HFFc6 (cell line): Measurements from ENCODE around the gene SEMA3A. TPM values are rescaled to one million over a fixed set of nuclear protein-coding genes. Genes with fewer than 3 reads are reported as not detected.

Experiments used
- DNase-seq: peaks from one replicate; pipeline ENCODE4 v3.0.0-alpha.2; 2018
- H3K27ac Mint-ChIP-seq: 2 replicates; pipeline ENCODE4 v1.8.0; 2020; ENCODE audit warnings: mild to moderate bottlenecking, mixed read lengths
- H3K27me3 Mint-ChIP-seq: 2 replicates; pipeline ENCODE4 v1.8.0; 2021; ENCODE audit warnings: mild to moderate bottlenecking, moderate library complexity, mixed read lengths; ENCODE audit not compliant: insufficient read depth
- H3K36me3 Mint-ChIP-seq: 2 replicates; pipeline ENCODE4 v1.8.0; 2021; ENCODE audit warnings: low read depth, mixed read lengths
- H3K4me1 Mint-ChIP-seq: 2 replicates; pipeline ENCODE4 v1.8.0; 2020; ENCODE audit warnings: low read depth, mixed read lengths
- H3K4me3 Mint-ChIP-seq: 2 replicates; pipeline ENCODE4 v1.8.0; 2020; ENCODE audit warnings: mild to moderate bottlenecking, moderate library complexity, mixed read lengths
- H3K9me3 Mint-ChIP-seq: 2 replicates; pipeline ENCODE4 v1.8.0; 2020; ENCODE audit warnings: mild to moderate bottlenecking, mixed read lengths
- total RNA-seq, 6 experiments: library from RNA; stranded (reverse); fragmentation: NEBNext Ultra II Directional; extraction: Animal tissue kit (Norgen Biotek cat#: 25700); gene quantifications; 2 replicates in 1 of 6; 3 replicates in 5 of 6; pipeline ENCODE4 v1.2.3, GENCODE V29; 2021
- TF ChIP-seq, protein P1 (sequence below): fragments of 200-600 bp; sonication (generic); IDR thresholded peaks from 2 replicates; pipeline ENCODE4 v1.5.0; 2021; ENCODE audit warnings: antibody characterized with exemption, mild to moderate bottlenecking

The SEMA3A gene
- total RNA-seq, 6 experiments from 2014 or later = 56.9 to 86.2 (median 74.4) TPM

DNA sequence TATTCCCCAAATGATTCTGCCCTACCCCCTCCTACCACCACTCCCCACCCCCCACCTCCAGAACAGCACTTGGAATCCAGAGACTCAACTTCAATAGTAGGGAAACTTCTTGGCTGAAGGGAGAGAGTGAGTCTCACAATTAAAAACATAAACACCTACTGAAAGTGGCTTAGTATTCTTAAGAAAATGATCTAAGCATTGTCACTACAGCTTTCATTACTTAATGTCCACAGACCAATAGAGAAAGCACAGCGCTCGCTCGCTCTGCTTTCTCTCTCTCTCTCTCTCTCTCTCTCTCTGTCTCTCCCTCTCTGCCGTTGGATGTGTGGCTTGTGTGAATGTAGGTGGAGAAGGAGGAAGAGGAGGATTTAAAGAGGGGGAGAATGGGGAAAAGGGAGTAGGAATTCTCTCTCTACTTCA lies 1.5 kb upstream of the SEMA3A start:
- H3K27me3 Mint-ChIP-seq = peaks cover 2% of the 10 kb centered on the region; the same call in 1 of the 2 replicates
- peaks cover 53% of the 10 kb centered on the region for H3K4me1 Mint-ChIP-seq
- DNase-seq = peak; percentile 53
- TF ChIP-seq, protein P1, sequence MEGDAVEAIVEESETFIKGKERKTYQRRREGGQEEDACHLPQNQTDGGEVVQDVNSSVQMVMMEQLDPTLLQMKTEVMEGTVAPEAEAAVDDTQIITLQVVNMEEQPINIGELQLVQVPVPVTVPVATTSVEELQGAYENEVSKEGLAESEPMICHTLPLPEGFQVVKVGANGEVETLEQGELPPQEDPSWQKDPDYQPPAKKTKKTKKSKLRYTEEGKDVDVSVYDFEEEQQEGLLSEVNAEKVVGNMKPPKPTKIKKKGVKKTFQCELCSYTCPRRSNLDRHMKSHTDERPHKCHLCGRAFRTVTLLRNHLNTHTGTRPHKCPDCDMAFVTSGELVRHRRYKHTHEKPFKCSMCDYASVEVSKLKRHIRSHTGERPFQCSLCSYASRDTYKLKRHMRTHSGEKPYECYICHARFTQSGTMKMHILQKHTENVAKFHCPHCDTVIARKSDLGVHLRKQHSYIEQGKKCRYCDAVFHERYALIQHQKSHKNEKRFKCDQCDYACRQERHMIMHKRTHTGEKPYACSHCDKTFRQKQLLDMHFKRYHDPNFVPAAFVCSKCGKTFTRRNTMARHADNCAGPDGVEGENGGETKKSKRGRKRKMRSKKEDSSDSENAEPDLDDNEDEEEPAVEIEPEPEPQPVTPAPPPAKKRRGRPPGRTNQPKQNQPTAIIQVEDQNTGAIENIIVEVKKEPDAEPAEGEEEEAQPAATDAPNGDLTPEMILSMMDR = no peak
- peaks cover 5% of the 10 kb centered on the region; the same call in 1 of the 2 replicates for H3K36me3 Mint-ChIP-seq
- no peaks in the 10 kb centered on the region for H3K9me3 Mint-ChIP-seq
- H3K4me3 Mint-ChIP-seq = peak overlapping the region; percentile 97
- H3K27ac Mint-ChIP-seq = peak overlapping the region; percentile 88

DNA sequence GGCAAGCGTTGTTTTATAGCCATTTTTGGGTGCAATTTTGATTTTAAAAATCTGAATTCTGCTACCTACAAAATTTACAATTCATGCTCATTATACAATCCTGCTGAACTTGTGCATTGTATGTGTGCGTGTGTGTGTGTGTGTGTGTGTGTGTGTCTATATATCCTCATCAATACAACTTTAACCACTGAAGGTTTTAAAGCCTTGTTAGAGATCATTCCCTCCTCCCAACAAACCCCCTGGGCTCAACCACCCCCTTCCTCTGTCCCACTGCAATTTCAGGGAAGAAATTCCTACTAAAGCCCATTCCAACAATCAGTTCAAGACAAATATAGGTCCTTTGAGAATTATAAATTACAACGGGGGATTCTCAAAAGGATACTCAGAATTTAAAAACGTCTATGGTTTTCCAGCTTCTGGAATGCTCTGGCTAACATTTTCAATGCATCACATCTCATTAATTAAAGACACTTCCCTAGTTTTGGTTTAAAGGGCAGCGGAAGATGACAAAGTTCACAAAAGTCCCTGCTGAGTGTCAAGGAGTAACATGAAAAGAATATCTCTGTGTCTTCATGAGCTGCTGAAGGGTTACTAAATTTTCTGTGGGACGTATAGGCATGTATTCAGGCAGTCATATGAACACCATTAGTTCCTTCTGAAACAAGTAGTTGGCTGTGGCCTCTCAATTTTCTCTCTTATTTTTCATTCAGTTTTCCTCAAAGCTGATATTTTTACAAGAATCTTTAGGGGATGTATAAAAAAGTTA lies 889 bp upstream of the SEMA3A start:
- H3K27ac Mint-ChIP-seq = peak overlapping the region; percentile 88
- H3K36me3 Mint-ChIP-seq = peaks cover 5% of the 10 kb centered on the region; the same call in 1 of the 2 replicates
- no peak for DNase-seq
- TF ChIP-seq, protein P1 = no peak
- H3K9me3 Mint-ChIP-seq = no peaks in the 10 kb centered on the region
- peaks cover 53% of the 10 kb centered on the region for H3K4me1 Mint-ChIP-seq
- peaks cover 2% of the 10 kb centered on the region; the same call in 1 of the 2 replicates for H3K27me3 Mint-ChIP-seq
- H3K4me3 Mint-ChIP-seq = peak overlapping the region; percentile 97

DNA sequence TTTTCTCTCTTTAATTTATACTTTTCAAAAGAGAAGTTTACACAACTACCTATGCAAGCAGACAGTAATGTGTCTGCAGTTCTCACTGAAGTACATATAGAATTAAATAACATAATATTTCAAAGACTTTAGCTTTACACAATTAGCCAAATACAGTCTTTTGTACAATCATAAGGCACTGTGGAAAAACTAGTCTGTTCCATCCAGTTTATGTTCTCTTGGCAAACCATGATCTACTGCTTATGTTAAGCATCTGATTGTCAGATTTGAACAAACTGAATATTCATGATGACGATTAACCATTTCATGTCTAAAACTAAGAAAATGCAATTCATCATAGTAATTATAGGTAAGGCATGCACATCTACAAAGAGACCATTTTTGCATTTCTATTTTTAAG lies 842 bp downstream of the SEMA3A start:
- no peak for DNase-seq
- Mint-ChIP-seq H3K4me1 (peaks cover 48% of the 10 kb centered on the region), H3K27ac (peak overlapping the region; percentile 88; the same call in 1 of the 2 replicates), H3K36me3 (peaks cover 5% of the 10 kb centered on the region; the same call in 1 of the 2 replicates), H3K9me3 (no peaks in the 10 kb centered on the region), H3K4me3 (peak overlapping the region; percentile 97), H3K27me3 (peaks cover 2% of the 10 kb centered on the region; the same call in 1 of the 2 replicates)
- TF ChIP-seq, protein P1 = no peak

DNA sequence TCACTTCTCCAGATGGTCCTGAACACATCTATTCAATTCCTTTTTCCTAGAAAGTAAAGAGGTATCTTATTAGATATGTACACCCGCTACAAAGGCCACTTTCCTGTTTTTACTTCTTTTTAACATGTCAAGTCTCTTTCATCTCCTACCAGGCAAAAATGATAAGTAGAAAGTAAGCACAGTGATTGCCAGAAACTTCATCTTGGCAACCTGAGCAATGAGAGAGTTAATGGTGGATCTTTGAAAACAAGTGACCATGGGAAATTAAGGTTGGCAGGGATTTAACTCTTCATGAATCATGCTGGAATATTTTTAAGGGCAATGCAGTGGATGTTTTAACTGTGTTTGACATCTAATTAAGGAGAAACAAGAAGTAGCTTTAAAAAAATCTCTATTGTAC lies 2.7 kb downstream of the SEMA3A start:
- no peaks in the 10 kb centered on the region for H3K9me3 Mint-ChIP-seq
- H3K4me3 Mint-ChIP-seq = peak overlapping the region; percentile 97
- H3K27me3 Mint-ChIP-seq = peaks cover 2% of the 10 kb centered on the region; the same call in 1 of the 2 replicates
- no peak for DNase-seq
- peak overlapping the region; percentile 45 for H3K27ac Mint-ChIP-seq
- peaks cover 7% of the 10 kb centered on the region; the same call in 1 of the 2 replicates for H3K36me3 Mint-ChIP-seq
- TF ChIP-seq, protein P1 = no peak
- peaks cover 67% of the 10 kb centered on the region for H3K4me1 Mint-ChIP-seq

DNA sequence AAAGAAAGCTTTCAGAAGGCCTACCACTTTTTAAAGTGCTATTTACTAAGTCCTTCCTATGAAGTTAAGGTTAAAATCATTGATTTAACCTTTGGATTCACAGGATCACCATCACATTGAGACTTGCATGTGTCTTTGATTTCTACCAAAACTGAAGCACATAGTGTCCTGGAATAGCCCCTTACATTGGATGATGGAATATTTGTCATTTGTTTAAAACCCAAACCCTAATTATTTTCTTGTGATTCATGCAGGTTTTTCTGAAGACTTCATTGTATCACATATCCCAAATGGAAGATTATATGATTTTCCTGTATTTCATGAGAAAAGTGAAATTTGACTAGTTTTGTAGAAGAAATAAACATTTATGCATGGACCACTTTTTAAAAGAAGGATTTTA lies 3.3 kb downstream of the SEMA3A start:
- Mint-ChIP-seq H3K4me1 (peaks cover 68% of the 10 kb centered on the region), H3K27me3 (peaks cover 2% of the 10 kb centered on the region; the same call in 1 of the 2 replicates), H3K36me3 (peaks cover 9% of the 10 kb centered on the region; the same call in 1 of the 2 replicates), H3K27ac (0 out of 2 replicates have a peak overlapping the region, but pooled peaks have one; percentile 31), H3K4me3 (peak overlapping the region; percentile 97), H3K9me3 (no peaks in the 10 kb centered on the region)
- TF ChIP-seq, protein P1 = no peak
- DNase-seq = no peak
